NCI-H748 treated with DMSO at 0.1 percent for 48 hours (cell line): ENCODE measurements around the gene REELD1.

Source experiments
- DNase-seq: peaks from one replicate; lab custom pipeline; 2025; lab: John Stamatoyannopoulos, UW

REELD1 gene

GRCh38 chr4:146224326-146224966, 10.1 kb downstream of the REELD1 start:
- DNase-seq = no peak

- no peak for DNase-seq
Observed at GRCh38 chr4:146229406-146229805, 15.1 kb downstream of the REELD1 start.

- no peak for DNase-seq
Observed at GRCh38 chr4:146232131-146232722, 17.9 kb downstream of the REELD1 start.

GRCh38 chr4:146235654-146236177, 21.4 kb downstream of the REELD1 start:
- DNase-seq = no peak

GRCh38 chr4:146236216-146236615, 21.9 kb downstream of the REELD1 start:
- DNase-seq = no peak

GRCh38 chr4:146237092-146237491, 22.8 kb downstream of the REELD1 start:
- no peak for DNase-seq

GRCh38 chr4:146238107-146238506, 23.8 kb downstream of the REELD1 start:
- DNase-seq = no peak

- DNase-seq = no peak
Observed at GRCh38 chr4:146243141-146243882, 29.0 kb downstream of the REELD1 start.

- DNase-seq = no peak
Observed at GRCh38 chr4:146243883-146244277, 29.5 kb downstream of the REELD1 start.

- DNase-seq = no peak
Observed at GRCh38 chr4:146244496-146244895, 30.2 kb downstream of the REELD1 start.

- no peak for DNase-seq
Observed at GRCh38 chr4:146245246-146245645, 30.9 kb downstream of the REELD1 start.

GRCh38 chr4:146245850-146246249, 31.5 kb downstream of the REELD1 start:
- DNase-seq = no peak

- DNase-seq = no peak
Observed at GRCh38 chr4:146246381-146246780, 32.0 kb downstream of the REELD1 start.

- DNase-seq = no peak
Observed at GRCh38 chr4:146247356-146247755, 33.0 kb downstream of the REELD1 start.

GRCh38 chr4:146252969-146253611, 38.8 kb downstream of the REELD1 start:
- DNase-seq = no peak

- no peak for DNase-seq
Observed at GRCh38 chr4:146255463-146255862, 41.1 kb downstream of the REELD1 start.

- no peak for DNase-seq
Observed at GRCh38 chr4:146255874-146256273, 41.5 kb downstream of the REELD1 start.

GRCh38 chr4:146256328-146256727, 42.0 kb downstream of the REELD1 start:
- no peak for DNase-seq

- DNase-seq = no peak
Observed at GRCh38 chr4:146257511-146257910, 43.2 kb downstream of the REELD1 start.

- DNase-seq = no peak
Observed at GRCh38 chr4:146260521-146260920, 46.2 kb downstream of the REELD1 start.

- no peak for DNase-seq
Observed at GRCh38 chr4:146261041-146261440, 46.7 kb downstream of the REELD1 start.

- DNase-seq = no peak
Observed at GRCh38 chr4:146263793-146264192, 49.5 kb downstream of the REELD1 start.
